Stimulated activated CD8-positive, alpha-beta memory T cell treated with anti-CD3 and anti-CD28 coated beads, Interleukin-12 subunit alpha, Interleukin-12 subunit beta, amount 100 ng/mL, for 1 hour (primary cell): ENCODE data around the gene GNA14.
"Not testable (repeated sequence)": the region's sequence is repeated elsewhere in the genome, so short reads cannot be mapped to it uniquely, and the experiment has no call there.

Experiments
- DNase-seq: peaks from one replicate; pipeline ENCODE4 v3.0.0-alpha.2; 2020; ENCODE audit warnings: low read depth

The GNA14 gene

GRCh38 chr9:77489405-77490163 lies 158.5 kb downstream of the GNA14 start:
- not testable (repeated sequence) for DNase-seq

DNA sequence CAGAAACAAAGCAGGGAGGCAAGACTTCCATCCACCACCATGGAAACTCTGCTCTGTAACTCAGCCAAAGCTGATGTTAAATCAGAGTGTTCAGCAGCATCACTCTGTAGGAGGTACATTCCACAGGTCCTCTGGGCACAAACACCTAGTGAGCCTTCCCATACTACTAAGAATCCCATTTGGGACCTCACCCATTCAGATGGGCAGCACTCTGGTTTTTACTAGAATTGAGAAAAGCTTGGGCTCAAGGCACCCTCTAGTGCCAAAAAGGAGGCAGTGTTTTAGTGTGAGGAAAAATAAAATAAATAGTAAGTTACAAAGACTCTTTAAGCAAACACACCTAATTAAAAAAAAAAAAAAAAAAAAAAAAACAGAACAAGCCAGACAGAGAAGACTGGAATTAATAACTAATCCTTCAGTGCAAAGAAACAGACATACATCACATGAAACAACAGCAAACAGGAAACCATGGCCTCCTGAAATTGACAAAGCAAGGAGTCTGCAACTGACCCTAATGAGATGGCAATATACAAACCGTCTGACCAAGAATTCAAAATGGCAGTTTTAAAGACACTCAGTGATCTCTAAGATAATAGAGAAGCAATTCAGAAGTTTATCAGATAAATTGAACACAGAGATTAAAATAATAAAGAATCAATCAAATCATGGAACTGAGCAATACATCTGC lies 159.5 kb downstream of the GNA14 start:
- no peak for DNase-seq

GRCh38 chr9:77486968-77487367 lies 161.2 kb downstream of the GNA14 start:
- no peak for DNase-seq

GRCh38 chr9:77486463-77486862 lies 161.7 kb downstream of the GNA14 start:
- no peak for DNase-seq

DNA sequence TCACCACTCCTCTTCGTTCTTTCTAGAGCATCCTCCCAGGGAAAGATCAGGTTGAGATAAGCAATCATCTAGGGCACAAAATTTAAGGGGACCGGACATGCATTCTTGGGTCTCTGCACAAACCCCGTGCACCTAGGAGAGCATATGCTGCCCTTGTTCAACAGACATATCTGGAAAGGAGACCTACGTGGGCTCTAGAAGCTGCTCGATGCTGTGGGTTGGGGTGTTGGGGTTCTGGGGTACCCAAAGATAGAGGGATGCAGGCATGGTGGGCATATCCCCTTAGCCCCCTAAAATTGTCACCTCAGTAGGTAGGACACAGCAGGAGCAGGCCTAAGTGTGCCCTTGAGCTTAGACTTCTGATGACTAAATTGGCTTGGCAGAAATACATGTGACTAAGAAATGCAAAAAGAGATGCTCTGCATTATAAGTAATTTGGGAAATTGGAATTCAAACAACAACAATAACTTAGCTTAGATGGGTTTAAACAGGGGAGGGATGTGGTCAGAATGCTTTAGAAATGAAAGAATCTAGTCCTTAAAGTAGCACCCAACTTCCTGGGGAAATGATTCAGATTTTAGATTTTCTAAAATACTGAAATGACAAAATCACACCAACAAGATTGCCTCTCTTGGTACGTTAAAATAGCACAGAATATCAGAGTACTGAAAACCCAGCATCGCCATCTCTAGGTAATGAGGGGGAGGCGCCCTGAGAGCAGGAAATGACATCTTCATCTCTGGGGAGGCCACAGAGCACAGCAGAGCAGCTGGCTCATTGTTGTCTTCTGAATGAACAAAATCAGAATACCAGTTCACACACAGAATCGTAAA lies 172.3 kb downstream of the GNA14 start:
- peak; percentile 13 for DNase-seq

GRCh38 chr9:77474936-77475335 lies 173.2 kb downstream of the GNA14 start:
- DNase-seq = no peak

GRCh38 chr9:77472646-77473045 lies 175.5 kb downstream of the GNA14 start:
- DNase-seq = no peak

- no peak for DNase-seq
These were observed 176.6 kb downstream of the GNA14 start for GRCh38 chr9:77471572-77471971.

DNA sequence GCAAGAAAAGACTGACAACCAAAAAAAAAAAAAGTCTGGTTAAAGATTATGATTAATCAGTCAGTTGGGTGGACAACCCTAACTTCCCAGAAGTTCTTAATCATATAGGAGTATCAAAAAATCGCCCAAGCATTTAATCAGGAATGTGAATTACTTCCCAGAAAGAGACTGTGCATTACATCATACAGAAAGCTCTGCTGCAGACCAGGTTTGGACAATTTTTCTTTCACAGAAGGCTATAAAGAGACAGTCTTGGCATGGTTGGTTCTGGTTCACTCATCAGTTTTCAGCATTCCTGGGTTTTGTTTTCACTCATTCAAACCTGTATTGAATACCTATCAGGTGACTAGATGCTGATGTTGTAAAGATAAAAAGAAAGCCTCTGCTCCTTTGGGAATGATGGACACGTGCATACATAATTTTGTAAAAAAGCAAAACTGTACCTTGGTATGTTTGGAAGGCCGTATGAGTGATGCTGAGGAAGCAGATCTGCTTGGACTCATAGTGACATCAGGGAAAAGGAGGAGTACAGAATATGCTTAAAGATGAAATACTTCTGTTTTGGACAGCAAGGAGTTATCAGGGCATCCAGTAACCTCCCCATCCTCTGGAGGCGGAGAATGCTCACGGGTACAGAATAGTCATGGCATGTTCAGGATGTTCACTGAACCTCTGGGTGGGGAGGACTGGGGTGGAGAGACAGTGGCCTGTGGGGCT lies 178.4 kb downstream of the GNA14 start:
- DNase-seq = no peak

DNA sequence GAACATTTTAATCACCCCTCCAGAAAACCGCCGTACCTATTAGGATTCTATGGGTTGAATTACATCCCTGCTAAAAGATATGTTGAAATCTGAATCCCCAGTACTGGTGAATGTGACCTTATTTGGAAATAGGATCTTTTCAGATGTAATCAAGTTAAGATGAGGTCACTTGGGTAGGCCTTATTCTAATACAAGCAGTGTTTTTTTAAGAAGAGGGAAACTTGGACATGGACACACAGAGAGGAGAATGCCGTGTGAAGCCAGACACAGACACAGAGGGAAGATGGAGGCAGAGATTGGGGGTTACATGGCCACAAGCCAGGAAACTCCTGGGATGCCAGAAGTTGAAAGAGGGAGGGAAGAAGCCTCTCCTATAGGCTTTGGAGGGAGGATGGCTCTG lies 183.5 kb downstream of the GNA14 start:
- DNase-seq = no peak

DNA sequence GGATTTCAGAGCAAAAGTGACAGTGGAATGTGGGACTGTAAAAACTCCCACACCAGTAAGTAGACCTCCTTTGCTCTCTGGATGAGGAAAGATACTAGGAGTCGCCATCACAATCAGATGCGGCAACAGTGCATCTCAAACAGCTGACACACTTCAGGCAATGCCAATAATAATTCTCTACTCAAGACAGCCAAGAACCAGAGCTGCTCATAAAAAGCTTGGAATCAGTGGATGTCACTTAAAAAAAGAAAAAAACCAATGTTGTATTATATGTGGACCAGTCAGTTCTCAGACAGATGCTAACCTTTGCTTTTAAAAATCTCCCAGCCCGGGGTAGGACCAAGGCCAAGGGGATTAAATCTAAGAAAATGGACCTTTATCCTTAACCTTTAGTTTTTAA lies 185.0 kb downstream of the GNA14 start:
- no peak for DNase-seq

DNA sequence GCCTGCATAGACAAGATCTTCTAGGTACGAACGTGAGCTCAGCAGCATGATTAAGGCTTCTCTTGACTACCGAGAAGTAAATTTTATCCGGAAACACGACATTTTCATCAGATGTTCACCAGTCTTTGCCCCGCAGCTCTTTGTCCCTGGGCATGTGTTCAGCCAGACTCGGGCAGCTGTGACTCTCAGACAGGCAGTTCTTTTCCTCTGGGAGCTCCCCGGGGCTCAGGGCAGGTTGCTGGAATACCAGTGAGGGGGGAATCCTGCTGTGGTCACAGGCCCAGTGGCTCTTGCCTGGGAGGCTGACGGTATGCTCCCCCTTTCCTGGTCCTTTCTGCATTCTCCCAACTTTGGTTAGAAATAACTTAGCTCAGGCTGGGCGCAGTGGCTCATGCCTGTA lies 186.1 kb downstream of the GNA14 start:
- no peak for DNase-seq

DNA sequence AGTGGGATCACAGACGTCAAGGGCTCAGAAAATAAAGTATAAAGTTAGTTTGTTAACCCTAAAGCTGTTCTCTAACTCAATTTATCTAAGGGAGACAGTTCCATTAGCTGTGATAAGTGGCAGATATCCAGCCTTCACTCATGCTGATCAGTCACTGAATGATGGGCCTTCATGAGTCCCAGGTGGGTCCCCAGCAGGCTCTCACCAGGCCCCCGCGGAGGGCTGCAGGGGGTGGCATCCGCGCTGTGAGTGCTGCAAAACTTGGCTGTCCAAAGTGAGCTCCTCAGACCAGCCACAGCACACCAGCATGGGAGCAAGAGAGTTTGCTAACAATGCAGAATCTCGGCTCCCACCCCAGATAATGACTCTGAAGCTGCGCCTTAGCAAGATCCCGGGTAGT lies 187.2 kb downstream of the GNA14 start:
- no peak for DNase-seq

DNA sequence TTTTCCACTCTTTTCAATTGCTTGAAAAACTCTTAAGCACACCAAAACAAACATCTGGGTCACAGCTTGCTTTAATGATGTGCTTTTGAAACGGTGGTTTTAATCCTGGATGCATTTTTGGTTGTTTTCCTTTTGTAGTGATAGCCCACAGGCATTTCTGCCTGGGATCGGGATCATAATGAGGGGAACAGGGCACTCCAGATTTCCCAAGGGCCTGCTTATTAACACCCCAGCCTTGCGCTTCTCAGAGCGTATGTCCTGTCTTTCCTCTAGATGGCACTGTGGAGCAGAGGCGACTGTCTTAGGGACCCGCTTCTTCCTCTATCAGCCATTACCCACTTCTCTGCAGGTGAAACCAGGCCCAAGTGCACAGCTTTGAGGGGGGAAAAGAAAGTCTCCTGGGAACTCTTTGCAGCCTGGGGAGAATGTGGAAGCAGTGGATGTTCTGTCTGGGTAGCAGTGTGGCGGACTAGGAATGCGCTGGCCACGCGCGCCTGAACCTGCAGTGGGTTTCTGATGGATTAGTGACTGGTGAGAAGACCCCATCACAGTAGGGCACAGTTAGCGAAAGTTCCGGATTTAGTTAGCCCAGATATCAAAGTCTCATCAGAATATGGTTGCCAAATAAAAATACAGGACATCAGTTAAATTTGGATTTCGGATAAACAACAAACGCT lies 190.1 kb downstream of the GNA14 start:
- peak; percentile 34 for DNase-seq

GRCh38 chr9:77456829-77457437 lies 191.2 kb downstream of the GNA14 start:
- peak; percentile 57 for DNase-seq

- DNase-seq = no peak
These were observed 192.7 kb downstream of the GNA14 start for GRCh38 chr9:77455312-77455927.

DNA sequence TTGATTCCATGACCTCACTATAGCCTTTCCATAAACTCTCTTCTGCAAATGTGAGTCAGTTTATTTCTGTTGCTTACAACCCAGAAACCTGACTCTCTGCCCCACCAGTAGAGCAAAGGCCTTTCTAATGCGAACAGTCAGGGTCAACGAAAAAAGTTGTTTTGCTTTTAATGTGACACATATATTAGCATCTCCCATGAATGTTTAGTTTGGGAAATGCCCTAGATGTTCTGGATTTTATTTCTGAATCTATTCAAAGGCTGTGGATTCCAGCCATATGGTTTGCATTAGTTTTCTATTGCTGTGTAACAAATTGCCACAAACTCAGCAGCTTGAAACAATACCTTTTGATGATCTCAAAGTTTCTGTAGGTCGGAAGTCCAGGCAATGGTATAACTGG lies 193.5 kb downstream of the GNA14 start:
- no peak for DNase-seq

GRCh38 chr9:77453825-77454647 lies 194.1 kb downstream of the GNA14 start:
- no peak for DNase-seq

DNA sequence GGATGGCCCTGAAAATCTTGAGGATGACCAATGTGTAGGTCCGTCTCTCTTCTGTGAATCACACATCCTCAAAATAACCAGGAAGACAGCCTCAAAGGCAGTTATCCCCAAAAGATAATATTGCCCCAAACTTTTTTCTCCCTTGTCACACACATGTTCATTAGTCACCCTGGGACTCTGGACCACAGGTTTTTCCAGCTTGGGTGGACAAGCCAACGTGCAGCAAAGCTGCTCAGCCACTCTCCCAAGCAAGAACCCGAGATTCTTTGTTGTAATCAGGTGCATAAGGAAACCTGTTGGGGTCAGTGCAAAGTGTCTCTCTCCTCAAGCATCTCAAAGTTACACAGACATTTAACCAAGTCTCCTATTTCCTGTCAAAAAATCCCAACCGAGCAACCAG lies 196.6 kb downstream of the GNA14 start:
- no peak for DNase-seq

DNA sequence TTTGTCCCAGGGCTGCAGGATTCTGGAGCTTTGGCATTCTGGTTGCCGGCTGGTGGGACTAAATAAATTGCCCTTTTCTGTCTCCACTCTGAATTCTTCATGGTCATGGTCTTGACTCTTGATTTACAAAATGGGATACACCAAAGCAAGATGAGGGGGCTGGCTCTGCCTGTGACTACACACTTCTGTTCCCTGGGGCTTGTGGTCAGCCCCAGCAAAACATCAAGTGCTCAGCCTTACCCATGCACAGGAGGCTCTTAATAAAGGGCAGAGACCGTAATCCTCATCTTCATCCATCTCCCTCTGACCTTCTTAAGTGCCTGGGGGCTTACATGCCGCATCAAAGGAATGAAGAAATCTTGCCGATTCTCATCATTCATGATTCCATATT lies 198.0 kb downstream of the GNA14 start:
- DNase-seq = no peak
